ENCODE measurements around the gene DAAM2.
A peak's percentile ranks its signal among the peaks of the same experiment; 100 is the strongest.

DAAM2 gene

DNA sequence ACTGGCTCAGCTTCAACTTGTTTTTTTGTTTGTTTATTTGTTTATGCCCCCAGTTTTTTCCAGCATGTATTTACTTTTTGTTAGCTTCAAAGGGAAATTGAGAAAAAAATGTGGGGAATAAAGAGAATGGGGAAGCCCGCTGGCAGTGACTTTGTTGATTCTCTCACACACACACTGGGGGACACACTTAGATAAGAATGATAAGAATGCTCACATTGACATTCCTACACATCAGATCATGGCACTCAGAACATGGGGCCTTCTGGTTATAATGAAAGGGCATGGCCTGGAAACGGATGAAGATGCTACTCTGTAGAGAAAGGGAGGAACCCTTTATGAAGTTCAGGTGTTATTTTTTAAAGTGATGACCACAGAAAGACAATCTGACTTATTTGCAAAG, 15.6 kb upstream of the DAAM2 start:
- Mint-ChIP-seq H3K4me1 (ENCODE audit: low read depth) (no peaks in the 10 kb centered on the region), H3K27ac (no peak overlapping the region), H3K36me3 (no peaks in the 10 kb centered on the region), H3K9me3 (ENCODE audit: low read depth) (peaks cover 3% of the 10 kb centered on the region), H3K27me3 (peaks cover 2% of the 10 kb centered on the region), H3K4me3 (no peak overlapping the region)

DNA sequence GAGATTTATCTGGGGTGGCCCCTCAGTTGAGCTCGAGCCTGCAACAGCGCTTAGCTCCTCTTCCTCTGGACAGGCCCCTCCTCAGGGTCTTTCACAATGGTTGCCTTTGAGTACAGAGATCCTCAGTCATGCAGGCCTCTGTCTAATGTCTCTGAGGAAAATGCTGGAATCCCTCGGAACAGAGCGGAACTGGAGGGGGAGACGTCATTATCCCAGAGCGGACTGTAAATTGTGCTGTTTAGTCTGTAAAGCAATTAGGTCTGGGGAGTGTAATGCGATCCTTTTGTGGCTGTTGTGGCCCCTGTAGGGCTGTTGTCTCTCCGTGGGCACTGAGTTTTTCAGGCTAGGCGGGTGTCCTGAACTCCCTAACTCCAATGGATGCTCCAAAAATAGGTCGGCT, 15.0 kb upstream of the DAAM2 start:
- Mint-ChIP-seq H3K9me3 (ENCODE audit: low read depth) (peaks cover 3% of the 10 kb centered on the region), H3K36me3 (no peaks in the 10 kb centered on the region), H3K27ac (no peak overlapping the region), H3K27me3 (peaks cover 2% of the 10 kb centered on the region), H3K4me1 (ENCODE audit: low read depth) (no peaks in the 10 kb centered on the region), H3K4me3 (no peak overlapping the region)

DNA sequence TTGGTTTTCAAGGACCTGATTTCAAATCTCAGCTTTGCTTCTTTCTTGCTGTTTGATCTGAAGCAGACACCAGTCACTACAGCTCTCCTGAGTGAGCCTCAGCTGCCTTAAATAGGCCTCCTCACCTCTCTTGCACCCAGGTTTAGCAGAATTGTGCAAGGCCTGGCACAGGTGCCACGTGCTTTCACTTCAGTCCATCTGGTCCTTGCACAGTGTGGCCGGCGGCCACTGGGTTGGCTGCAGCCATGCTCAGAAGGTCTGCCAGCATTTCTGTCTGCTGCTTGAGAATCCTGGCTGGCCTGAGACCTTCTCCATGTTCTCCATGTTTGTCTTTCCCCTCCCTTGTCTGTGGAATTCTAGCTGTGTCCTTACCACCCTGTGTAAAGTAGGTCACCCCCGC, 14.5 kb upstream of the DAAM2 start:
- H3K9me3 Mint-ChIP-seq (ENCODE audit: low read depth), result peaks cover under 1% of the 10 kb centered on the region
- H3K27me3 Mint-ChIP-seq, result no peaks in the 10 kb centered on the region
- H3K36me3 Mint-ChIP-seq, result no peaks in the 10 kb centered on the region
- H3K4me3 Mint-ChIP-seq, result no peak overlapping the region
- no peaks in the 10 kb centered on the region for H3K4me1 Mint-ChIP-seq (ENCODE audit: low read depth)
- no peak overlapping the region for H3K27ac Mint-ChIP-seq

DNA sequence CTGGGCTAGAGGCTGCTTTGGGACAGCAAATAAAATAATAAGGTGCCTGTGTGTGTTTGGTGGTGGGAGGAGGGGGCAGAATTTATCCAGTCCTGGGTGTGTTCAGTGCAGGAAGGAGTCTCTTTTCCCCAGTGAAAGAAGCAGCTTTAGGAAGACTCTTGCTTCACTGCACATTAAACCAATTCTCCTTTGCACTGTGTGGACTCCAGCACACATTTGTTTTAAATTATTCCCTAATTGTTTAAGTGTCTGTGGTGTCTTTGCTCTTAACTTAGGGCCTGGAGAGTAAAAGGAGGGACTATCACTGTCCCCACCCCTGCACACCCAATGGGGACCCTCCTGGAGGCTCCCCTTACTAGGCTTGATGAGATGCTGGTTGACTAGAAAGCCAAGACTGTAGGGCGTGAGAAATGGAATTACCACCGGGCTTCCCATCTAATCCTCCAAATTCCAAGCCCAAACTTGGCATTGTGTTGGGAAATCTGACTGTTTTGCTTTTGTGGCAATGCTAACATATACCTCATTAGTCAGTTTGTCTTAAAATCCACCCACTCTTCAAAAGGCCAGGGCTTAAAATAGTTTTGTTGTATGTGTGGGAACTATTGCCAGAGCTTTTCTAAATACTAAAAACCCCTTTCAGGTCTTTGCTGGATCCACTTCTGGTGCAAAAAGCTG, 13.5 kb upstream of the DAAM2 start:
- H3K36me3 Mint-ChIP-seq, result no peaks in the 10 kb centered on the region
- H3K27ac Mint-ChIP-seq, result no peak overlapping the region
- H3K4me1 Mint-ChIP-seq (ENCODE audit: low read depth), result no peaks in the 10 kb centered on the region
- peaks cover 4% of the 10 kb centered on the region for H3K9me3 Mint-ChIP-seq (ENCODE audit: low read depth)
- no peak overlapping the region for H3K4me3 Mint-ChIP-seq
- no peaks in the 10 kb centered on the region for H3K27me3 Mint-ChIP-seq

DNA sequence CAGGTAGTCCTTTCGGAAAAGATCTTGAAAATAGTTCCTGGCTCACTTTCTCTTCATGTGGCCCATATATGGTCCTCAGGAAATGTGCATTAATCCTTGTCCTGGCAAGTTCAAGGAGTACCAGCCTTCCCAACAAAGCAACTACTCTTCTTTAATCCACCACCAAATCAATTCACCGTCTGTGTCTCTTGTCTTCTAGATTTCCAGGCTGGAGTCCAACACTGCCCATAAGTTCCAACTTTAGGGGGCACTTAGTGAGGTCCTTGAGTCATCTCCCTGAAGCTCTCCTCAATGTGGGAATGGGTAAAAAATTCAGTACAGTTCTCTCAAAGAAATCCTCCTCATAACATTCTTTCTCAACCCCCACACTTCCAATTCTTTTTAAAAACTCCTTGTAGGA, 6.9 kb upstream of the DAAM2 start:
- Mint-ChIP-seq H3K9me3 (ENCODE audit: low read depth) (peaks cover 6% of the 10 kb centered on the region), H3K27me3 (peaks cover 7% of the 10 kb centered on the region), H3K4me1 (ENCODE audit: low read depth) (no peaks in the 10 kb centered on the region), H3K4me3 (no peak overlapping the region), H3K36me3 (no peaks in the 10 kb centered on the region), H3K27ac (no peak overlapping the region)

DNA sequence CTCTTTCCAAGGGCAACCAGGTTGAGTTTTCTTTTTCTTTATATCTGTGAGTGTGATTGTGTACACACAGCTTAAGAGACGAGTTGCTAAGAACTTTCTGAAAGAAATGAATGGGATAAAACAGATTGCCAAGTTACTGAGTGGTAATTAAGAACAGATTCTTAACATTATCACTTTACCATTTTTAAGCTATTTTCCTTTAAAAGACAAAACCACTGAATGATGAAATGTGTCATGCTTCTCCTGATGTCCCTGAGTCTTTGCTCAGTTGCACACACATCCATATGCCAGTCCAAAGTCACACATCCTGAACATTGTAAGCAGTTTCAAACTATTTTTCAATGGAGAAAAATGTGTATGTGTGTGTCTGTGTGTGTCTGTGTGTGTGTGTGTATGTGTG, 5.5 kb upstream of the DAAM2 start:
- Mint-ChIP-seq H3K4me1 (ENCODE audit: low read depth) (peaks cover 2% of the 10 kb centered on the region), H3K27me3 (peaks cover 14% of the 10 kb centered on the region), H3K36me3 (no peaks in the 10 kb centered on the region)

DNA sequence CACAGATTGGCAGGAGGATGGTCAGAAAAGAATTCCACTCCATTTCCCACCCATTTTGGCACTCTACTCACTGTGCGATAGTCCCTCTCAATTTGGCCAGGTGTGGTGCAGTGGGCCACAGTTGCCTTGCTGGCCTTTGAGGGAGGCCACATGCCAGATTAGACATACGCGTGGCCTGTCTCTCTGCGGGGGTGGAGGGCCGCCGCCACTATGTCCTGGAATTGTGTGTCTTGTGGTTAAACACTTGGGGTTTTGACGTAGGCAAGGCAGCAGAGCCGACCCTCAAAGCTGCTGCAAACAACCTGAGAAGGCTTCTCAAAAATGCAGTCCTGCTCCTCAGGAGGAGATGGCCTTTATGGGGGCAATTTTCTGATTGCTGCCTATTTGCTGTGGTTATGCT, 4.9 kb upstream of the DAAM2 start:
- peaks cover 14% of the 10 kb centered on the region for H3K27me3 Mint-ChIP-seq
- H3K27ac Mint-ChIP-seq, result no peak overlapping the region
- peaks cover 6% of the 10 kb centered on the region for H3K9me3 Mint-ChIP-seq (ENCODE audit: low read depth)
- no peak overlapping the region for H3K4me3 Mint-ChIP-seq
- H3K4me1 Mint-ChIP-seq (ENCODE audit: low read depth), result peaks cover 2% of the 10 kb centered on the region
- H3K36me3 Mint-ChIP-seq, result no peaks in the 10 kb centered on the region

More for the DNA sequence above, 5.5 kb upstream of the DAAM2 start:
- H3K4me3 Mint-ChIP-seq, result no peak overlapping the region
- H3K9me3 Mint-ChIP-seq (ENCODE audit: low read depth), result peaks cover 6% of the 10 kb centered on the region
- H3K27ac Mint-ChIP-seq, result no peak overlapping the region

DNA sequence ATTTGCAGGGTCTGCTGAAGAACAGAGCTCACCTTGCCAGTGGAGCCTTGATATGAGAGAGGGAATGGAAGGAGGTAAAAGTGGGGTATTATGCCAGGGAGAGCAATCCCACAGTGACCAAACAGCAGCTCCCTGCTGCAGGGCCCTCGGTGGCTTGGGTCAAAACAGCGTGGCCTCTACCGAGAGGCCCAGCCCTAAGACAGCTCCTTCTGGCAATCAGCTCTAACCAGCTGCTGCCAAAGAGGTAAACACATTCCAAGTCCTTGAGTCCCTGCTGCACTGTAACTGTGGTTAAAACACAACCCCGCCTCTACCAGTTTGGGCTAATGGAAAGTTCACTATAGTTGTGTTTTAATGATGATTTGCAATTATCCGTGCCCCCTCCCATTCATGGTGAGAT, 1.4 kb upstream of the DAAM2 start:
- Mint-ChIP-seq H3K36me3 (no peaks in the 10 kb centered on the region), H3K4me3 (no peak overlapping the region), H3K4me1 (ENCODE audit: low read depth) (peaks cover 5% of the 10 kb centered on the region), H3K9me3 (ENCODE audit: low read depth) (no peaks in the 10 kb centered on the region), H3K27me3 (peaks cover 33% of the 10 kb centered on the region), H3K27ac (no peak overlapping the region)

DNA sequence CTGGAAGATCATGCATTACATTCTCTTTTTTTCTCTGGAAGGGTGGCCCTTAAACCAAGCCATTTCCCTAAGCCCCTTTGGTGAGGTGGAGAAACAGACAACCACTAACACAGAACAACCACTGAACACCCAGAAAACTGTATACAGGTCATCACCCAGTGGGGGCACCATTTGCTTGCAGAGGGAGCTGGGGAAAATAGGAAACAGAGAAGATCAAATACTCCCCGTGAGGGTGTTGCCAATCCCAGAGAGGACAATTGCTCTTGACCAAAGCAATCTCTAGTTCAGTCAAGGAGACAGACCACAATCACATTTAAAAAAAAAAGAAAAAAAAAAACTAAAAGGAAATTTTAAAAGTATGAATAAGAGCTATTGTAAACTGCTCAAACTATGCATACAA, 865 bp upstream of the DAAM2 start:
- peaks cover 5% of the 10 kb centered on the region for H3K4me1 Mint-ChIP-seq (ENCODE audit: low read depth)
- peaks cover 35% of the 10 kb centered on the region for H3K27me3 Mint-ChIP-seq
- no peaks in the 10 kb centered on the region for H3K9me3 Mint-ChIP-seq (ENCODE audit: low read depth)
- no peak overlapping the region for H3K4me3 Mint-ChIP-seq
- H3K36me3 Mint-ChIP-seq, result no peaks in the 10 kb centered on the region
- no peak overlapping the region for H3K27ac Mint-ChIP-seq

DNA sequence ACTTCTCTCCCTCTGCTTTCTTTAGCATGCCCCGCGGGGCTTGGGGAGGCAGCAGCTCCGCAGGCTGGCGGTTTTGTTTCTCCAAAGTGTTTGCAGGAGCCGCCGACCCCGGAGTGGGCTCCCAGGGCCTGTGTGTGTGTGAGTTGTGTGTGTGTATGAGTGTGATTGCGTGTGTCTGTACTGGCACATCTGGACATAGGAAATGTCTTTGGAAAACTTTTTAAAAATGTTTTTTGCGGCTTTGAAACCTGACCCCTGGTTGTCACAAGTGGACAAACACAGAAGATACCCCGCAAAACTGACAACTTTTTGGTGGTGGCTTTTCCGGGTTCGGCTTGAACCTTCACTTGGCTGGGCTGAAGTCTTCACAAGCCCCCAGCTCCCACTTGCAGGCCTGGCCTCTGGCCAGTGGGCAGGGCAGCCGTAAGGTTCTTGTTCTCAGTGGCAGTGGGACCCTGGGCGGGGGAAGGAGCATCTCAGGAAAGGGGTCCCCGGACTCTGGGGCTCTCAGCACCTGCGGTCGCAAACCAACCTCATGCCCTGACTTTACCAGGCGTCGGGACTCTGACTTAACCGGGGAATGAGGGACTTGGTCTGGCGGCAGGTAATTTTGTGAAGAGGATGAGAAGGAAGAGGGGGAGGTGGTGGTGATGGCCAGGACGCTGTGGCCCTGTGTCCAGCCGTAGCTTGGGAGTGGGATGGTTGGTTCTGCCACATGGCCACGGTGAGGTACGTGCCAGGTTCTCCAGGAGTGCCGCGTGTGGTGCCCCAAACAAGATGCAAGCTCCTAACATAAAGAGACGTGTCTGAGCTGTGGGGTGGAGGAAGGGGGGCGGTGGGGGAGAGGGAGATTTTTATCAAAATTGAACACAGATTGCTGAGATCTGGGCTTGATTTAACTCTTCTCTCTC, 619 bp downstream of the DAAM2 start:
- Mint-ChIP-seq H3K4me1 (ENCODE audit: low read depth) (peaks cover 5% of the 10 kb centered on the region), H3K27ac (no peak overlapping the region), H3K4me3 (peak overlapping the region; percentile 42), H3K27me3 (peaks cover 33% of the 10 kb centered on the region), H3K36me3 (no peaks in the 10 kb centered on the region), H3K9me3 (ENCODE audit: low read depth) (no peaks in the 10 kb centered on the region)

DNA sequence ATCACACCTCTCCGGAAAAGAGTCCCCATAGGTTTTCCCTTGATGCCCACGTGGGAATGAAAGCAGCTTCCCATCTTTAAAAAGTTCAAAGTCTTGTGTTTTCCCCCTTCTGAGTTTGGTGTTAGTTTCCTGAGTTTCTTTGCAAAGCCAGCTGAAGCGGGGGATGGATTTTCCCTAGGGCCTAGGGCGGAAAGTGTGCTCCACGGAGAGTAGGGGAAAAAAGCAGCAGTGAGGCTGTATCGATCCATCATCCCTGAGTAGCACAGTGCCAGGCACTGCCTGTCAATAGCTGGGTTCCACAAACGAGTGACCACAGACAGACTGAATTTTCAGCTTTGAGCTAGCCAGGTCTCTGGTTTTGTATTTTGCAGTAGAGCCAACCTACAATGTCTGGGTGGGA, 1.3 kb downstream of the DAAM2 start:
- H3K4me3 Mint-ChIP-seq, result no peak overlapping the region
- no peaks in the 10 kb centered on the region for H3K9me3 Mint-ChIP-seq (ENCODE audit: low read depth)
- H3K27ac Mint-ChIP-seq, result no peak overlapping the region
- H3K36me3 Mint-ChIP-seq, result no peaks in the 10 kb centered on the region
- peaks cover 5% of the 10 kb centered on the region for H3K4me1 Mint-ChIP-seq (ENCODE audit: low read depth)
- peaks cover 29% of the 10 kb centered on the region for H3K27me3 Mint-ChIP-seq

DNA sequence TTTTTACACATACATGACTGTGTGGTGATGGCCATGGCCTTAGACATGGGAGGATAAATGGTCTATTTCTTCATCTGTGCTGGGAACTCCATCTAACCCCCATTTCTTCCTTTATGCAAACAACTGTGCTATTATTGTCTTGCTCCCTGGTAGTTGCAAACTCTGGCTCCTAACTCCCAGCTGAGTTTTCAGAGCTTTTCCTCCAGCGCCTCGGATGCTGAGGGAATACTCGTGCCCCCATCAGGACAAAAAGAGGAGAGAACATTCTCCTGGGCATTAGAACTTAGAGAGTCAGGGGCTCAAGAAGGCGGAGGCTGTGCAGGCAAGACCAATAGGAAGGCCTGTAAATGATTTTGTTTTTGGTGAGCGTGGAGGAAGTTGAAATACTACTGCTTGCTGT, 2.1 kb downstream of the DAAM2 start:
- Mint-ChIP-seq H3K9me3 (ENCODE audit: low read depth) (no peaks in the 10 kb centered on the region), H3K4me3 (no peak overlapping the region), H3K4me1 (ENCODE audit: low read depth) (peaks cover 5% of the 10 kb centered on the region), H3K27ac (no peak overlapping the region), H3K27me3 (peaks cover 28% of the 10 kb centered on the region), H3K36me3 (no peaks in the 10 kb centered on the region)

DNA sequence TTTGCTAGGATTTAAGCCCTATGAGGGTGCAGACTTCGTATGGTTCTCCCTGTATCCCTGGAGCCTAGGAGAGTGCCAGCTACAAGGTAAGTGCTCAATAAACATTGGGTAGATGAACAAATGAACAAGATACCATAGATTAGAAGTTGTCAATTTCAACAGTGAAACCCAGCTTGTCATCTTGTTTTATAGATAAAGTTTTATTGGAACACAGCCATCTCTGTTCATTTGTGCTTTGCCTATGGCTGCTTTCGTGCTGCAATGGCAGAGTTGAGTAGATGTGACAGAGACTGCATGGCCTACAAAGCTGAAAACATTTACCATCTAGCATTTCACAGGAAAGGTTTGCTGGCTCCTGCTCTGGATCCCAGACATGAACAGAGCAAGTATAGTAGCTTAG, 5.6 kb downstream of the DAAM2 start:
- H3K36me3 Mint-ChIP-seq, result no peaks in the 10 kb centered on the region
- peaks cover 21% of the 10 kb centered on the region for H3K27me3 Mint-ChIP-seq
- H3K4me1 Mint-ChIP-seq (ENCODE audit: low read depth), result peaks cover 1% of the 10 kb centered on the region
- no peak overlapping the region for H3K4me3 Mint-ChIP-seq
- H3K9me3 Mint-ChIP-seq (ENCODE audit: low read depth), result no peaks in the 10 kb centered on the region
- no peak overlapping the region for H3K27ac Mint-ChIP-seq

DNA sequence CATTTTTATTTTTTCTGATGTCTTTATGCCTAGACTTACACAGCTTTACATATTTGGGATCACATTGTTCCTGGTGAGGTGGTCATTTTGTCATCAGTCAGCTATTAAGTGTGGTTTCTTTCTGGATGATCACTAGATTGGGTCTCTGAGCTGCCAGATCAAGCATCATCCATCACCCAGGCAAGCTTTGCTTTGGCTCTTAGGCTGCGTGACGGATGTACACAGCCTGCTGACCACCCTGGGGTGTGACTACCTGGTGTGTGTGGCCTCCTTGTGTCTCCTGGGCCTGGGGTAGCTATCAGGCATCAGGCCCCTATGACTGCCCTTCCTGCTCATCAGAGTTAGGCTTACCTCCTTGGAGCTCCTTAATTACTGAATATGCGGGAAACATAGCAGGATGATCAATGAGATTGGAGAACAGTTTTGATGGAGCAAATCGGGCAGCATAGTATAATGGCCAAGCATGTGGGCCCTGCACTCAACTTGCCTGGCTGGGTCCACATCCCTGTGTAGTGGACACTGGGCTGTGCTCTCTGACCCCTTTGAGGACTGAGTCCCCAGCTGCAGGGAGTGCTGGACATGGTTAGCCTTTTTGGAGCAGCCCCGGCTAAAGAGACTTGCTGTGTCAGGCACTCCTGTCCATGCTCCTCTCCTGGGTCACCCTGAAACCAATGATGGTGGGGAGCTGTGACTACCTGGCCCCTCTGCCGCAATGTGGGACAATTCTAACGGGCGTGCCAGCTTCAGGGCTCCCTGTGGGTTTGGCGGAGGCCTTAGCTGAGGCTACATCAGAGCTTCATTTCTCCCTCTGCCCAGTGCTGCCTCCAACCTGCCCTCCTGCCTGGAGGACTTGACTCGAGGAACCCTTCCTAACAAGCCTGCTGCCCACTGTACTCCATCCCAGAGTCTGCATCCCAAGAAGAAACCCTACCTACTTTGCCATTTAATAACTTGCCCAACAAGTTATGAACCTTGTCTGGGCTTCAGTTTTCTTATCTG, 8.2 kb downstream of the DAAM2 start:
- Mint-ChIP-seq H3K27ac (no peak overlapping the region), H3K9me3 (ENCODE audit: low read depth) (no peaks in the 10 kb centered on the region), H3K4me1 (ENCODE audit: low read depth) (no peaks in the 10 kb centered on the region), H3K27me3 (peaks cover 7% of the 10 kb centered on the region), H3K36me3 (no peaks in the 10 kb centered on the region), H3K4me3 (no peak overlapping the region)

Measured in activated naive CD8-positive, alpha-beta T cell (primary cell).